Vagina (tissue), 2 donors: ENCODE data around the gene VWA5B2. TPM values are rescaled to one million over a fixed set of nuclear protein-coding genes. Genes with fewer than 3 reads are reported as not detected.

Experiments
- DNase-seq, 2 donors: peaks; one replicate each; pipeline ENCODE4 v3.0.0-alpha.2; 2017; ENCODE audit errors: extremely low spot score in 2 of 2
- H3K27ac ChIP-seq: fragments of 200-600 bp; sonication (generic); one replicate; pipeline ENCODE4 v1.5.1; 2019
- H3K27me3 ChIP-seq: fragments of 200-600 bp; sonication (generic); one replicate; pipeline ENCODE4 v1.5.1; 2019
- H3K36me3 ChIP-seq, 2 donors: fragments of 200-600 bp; sonication (generic); one replicate each; pipeline ENCODE4 v1.5.1; 2017 to 2019
- H3K4me1 ChIP-seq: fragments of 200-600 bp; sonication (generic); one replicate; pipeline ENCODE4 v1.5.1; 2019
- H3K4me3 ChIP-seq, 2 donors: fragments of 200-600 bp; sonication (generic); 1 replicate in 1 of 2; 2 replicates in 1 of 2; pipeline ENCODE4 v1.5.1; 2016 to 2019
- H3K9me3 ChIP-seq: fragments of 200-600 bp; sonication (generic); one replicate; pipeline ENCODE4 v1.5.1; 2019
- CTCF ChIP-seq, 3 experiments: fragments of 450-650 bp in 2 of 3; fragments of 200-600 bp in 1 of 3; sonication (generic) in 1 of 3; IDR thresholded peaks; one replicate each; pipeline ENCODE4 v1.5.1; 2017 to 2019; ENCODE audit warnings: antibody characterized with exemption in 3 of 3, mild to moderate bottlenecking in 2 of 3, moderate library complexity in 2 of 3
- POLR2A ChIP-seq, 2 donors: fragments of 450-650 bp; IDR thresholded peaks; one replicate each; pipeline ENCODE4 v1.6.1; 2017; ENCODE audit warnings: antibody characterized with exemption in 2 of 2, mild to moderate bottlenecking in 2 of 2, moderate library complexity in 2 of 2
- POLR2AphosphoS5 ChIP-seq, 2 donors: sonication (generic); formaldehyde crosslinking; IDR thresholded peaks; one replicate each; pipeline ENCODE4 v1.9.0; 2017; ENCODE audit warnings: antibody characterized with exemption in 2 of 2, mild to moderate bottlenecking in 2 of 2, low read depth in 1 of 2; ENCODE audit not compliant: insufficient read depth in 1 of 2
- intact Hi-C: fragments of 100-400 bp; cut with DNase I; formaldehyde crosslinking; loops from one replicate; pipeline ENCODE4 v1.15.1; 2023
- total RNA-seq: library from RNA; depleted of rRNA; stranded (reverse); fragments of >200 nt; gene quantifications from one replicate; pipeline ENCODE4 v1.2.3, GENCODE V29; 2016

Gene VWA5B2
- total RNA-seq, 1 donor from 2014 or later, result 0.98 TPM

GRCh38 chr3:184236636-184237035 lies 7.3 kb downstream of the VWA5B2 start:
- peaks cover 7% of the 10 kb centered on the region for H3K4me1 ChIP-seq
- no peaks in the 10 kb centered on the region for H3K36me3 ChIP-seq
- no peaks in the 10 kb centered on the region for H3K9me3 ChIP-seq
- H3K27ac ChIP-seq, result no peak overlapping the region
- intact Hi-C loops, result no loop called here
- no peaks in the 10 kb centered on the region for H3K27me3 ChIP-seq
- no peak overlapping the region for H3K4me3 ChIP-seq
- DNase-seq, result no peak
- TF ChIP-seq POLR2AphosphoS5 (IDR thresholded peaks at IDR 0.05; ENCODE audit: insufficient read depth in 1 of 2, low read depth in 1 of 2), result no peak
- no peak for TF ChIP-seq POLR2A (IDR thresholded peaks at IDR 0.05)
- no peak for TF ChIP-seq CTCF (IDR thresholded peaks at IDR 0.05)

GRCh38 chr3:184237211-184237610 lies 7.8 kb downstream of the VWA5B2 start:
- DNase-seq, result no peak
- no peak overlapping the region for H3K4me3 ChIP-seq
- H3K4me1 ChIP-seq, result peaks cover 9% of the 10 kb centered on the region
- no peak overlapping the region for H3K27ac ChIP-seq
- intact Hi-C loops, result no loop called here
- TF ChIP-seq POLR2AphosphoS5 (IDR thresholded peaks at IDR 0.05; ENCODE audit: insufficient read depth in 1 of 2, low read depth in 1 of 2) (no peak), POLR2A (IDR thresholded peaks at IDR 0.05) (no peak), CTCF (IDR thresholded peaks at IDR 0.05) (no peak)
- no peaks in the 10 kb centered on the region for H3K27me3 ChIP-seq
- H3K9me3 ChIP-seq, result no peaks in the 10 kb centered on the region
- H3K36me3 ChIP-seq, result no peaks in the 10 kb centered on the region

- no peaks in the 10 kb centered on the region for H3K9me3 ChIP-seq
- DNase-seq, result no peak
- no peak for TF ChIP-seq POLR2AphosphoS5 (IDR thresholded peaks at IDR 0.05; ENCODE audit: insufficient read depth in 1 of 2, low read depth in 1 of 2)
- no peak for TF ChIP-seq POLR2A (IDR thresholded peaks at IDR 0.05)
- no peak for TF ChIP-seq CTCF (IDR thresholded peaks at IDR 0.05)
- intact Hi-C loops, result no loop called here
- no peaks in the 10 kb centered on the region for H3K27me3 ChIP-seq
- H3K4me3 ChIP-seq, result no peak overlapping the region
- peaks cover 9% of the 10 kb centered on the region for H3K4me1 ChIP-seq
- peaks cover 0 to 5% of the 10 kb centered on the region in 2 donors for H3K36me3 ChIP-seq
- no peak overlapping the region for H3K27ac ChIP-seq
Measured at GRCh38 chr3:184237807-184238206, 8.4 kb downstream of the VWA5B2 start.

- no peaks in the 10 kb centered on the region for H3K27me3 ChIP-seq
- no peaks in the 10 kb centered on the region for H3K9me3 ChIP-seq
- peaks cover 0 to 10% of the 10 kb centered on the region in 2 donors for H3K36me3 ChIP-seq
- intact Hi-C loops, result no loop called here
- no peak overlapping the region for H3K4me3 ChIP-seq
- H3K27ac ChIP-seq, result no peak overlapping the region
- TF ChIP-seq CTCF (IDR thresholded peaks at IDR 0.05), result no peak
- TF ChIP-seq POLR2A (IDR thresholded peaks at IDR 0.05), result no peak
- no peak for TF ChIP-seq POLR2AphosphoS5 (IDR thresholded peaks at IDR 0.05; ENCODE audit: insufficient read depth in 1 of 2, low read depth in 1 of 2)
- H3K4me1 ChIP-seq, result peaks cover 9% of the 10 kb centered on the region
- no peak for DNase-seq
Measured at GRCh38 chr3:184238246-184238818, 8.9 kb downstream of the VWA5B2 start.

GRCh38 chr3:184239221-184239620 lies 9.8 kb downstream of the VWA5B2 start:
- intact Hi-C loops, result no loop called here
- Histone ChIP-seq H3K4me1 (peaks cover 9% of the 10 kb centered on the region), H3K9me3 (no peaks in the 10 kb centered on the region), H3K27me3 (no peaks in the 10 kb centered on the region), H3K27ac (no peak overlapping the region), H3K4me3 (no peak overlapping the region), H3K36me3 (peaks cover 0 to 19% of the 10 kb centered on the region in 2 donors)
- TF ChIP-seq POLR2A (IDR thresholded peaks at IDR 0.05) (no peak), CTCF (IDR thresholded peaks at IDR 0.05) (no peak), POLR2AphosphoS5 (IDR thresholded peaks at IDR 0.05; ENCODE audit: insufficient read depth in 1 of 2, low read depth in 1 of 2) (no peak)
- DNase-seq, result no peak
